OCI-LY1 (cell line): Measurements from ENCODE around the gene NTHL1.

Experiments used
- EZH2 ChIP-seq: fragments of 200-600 bp; sonication (generic), shearing (Covaris generic); IDR thresholded peaks from 2 replicates; pipeline ENCODE4 v1.8.0; 2017; ENCODE audit warnings: borderline replicate concordance, mixed run types, mild to moderate bottlenecking, antibody characterized with exemption, low read length, moderate library complexity, mixed read lengths
- TF ChIP-seq, protein P1 (sequence below): fragments of 200-600 bp; sonication (generic), shearing (Covaris generic); IDR thresholded peaks from 2 replicates; pipeline ENCODE4 v1.5.1; 2017; ENCODE audit warnings: mild to moderate bottlenecking, antibody characterized with exemption, low read length, moderate library complexity, mixed read lengths

DNA sequence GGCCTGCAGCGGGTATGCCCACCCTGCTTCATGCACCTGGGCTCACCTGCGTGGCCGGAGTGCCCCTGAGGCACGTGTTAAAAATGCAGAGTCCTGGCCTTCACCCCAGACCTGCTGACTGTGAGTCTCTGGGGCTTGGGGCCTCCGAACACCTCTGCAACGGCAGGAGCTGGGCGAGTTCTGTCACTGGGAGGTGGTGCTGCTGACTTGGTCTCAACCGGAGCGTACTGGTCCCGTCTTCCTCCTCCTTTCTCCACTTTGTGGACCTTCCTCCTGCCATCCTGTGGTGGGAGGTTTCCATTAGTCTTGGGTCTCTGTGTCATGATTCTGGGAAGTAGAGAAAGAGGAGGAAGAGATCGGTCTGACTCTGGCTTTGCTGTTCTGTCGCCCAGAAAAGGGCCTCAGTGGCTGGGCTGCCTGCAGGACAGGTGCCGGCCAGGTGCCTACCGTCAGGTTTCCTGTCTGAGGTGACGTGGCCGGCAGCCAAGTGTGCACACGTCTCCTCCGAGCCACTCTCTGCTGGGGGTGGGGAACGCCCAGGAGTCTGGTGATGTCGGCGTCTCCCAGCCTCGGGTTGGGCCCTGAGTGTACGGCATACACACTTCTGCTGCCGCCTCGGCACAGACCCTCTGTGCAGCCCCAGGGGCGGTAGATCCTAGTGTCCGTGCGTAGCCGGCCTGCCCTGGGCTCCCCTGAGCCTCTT lies 7.1 kb upstream of the NTHL1 start:
- TF ChIP-seq, protein P1, sequence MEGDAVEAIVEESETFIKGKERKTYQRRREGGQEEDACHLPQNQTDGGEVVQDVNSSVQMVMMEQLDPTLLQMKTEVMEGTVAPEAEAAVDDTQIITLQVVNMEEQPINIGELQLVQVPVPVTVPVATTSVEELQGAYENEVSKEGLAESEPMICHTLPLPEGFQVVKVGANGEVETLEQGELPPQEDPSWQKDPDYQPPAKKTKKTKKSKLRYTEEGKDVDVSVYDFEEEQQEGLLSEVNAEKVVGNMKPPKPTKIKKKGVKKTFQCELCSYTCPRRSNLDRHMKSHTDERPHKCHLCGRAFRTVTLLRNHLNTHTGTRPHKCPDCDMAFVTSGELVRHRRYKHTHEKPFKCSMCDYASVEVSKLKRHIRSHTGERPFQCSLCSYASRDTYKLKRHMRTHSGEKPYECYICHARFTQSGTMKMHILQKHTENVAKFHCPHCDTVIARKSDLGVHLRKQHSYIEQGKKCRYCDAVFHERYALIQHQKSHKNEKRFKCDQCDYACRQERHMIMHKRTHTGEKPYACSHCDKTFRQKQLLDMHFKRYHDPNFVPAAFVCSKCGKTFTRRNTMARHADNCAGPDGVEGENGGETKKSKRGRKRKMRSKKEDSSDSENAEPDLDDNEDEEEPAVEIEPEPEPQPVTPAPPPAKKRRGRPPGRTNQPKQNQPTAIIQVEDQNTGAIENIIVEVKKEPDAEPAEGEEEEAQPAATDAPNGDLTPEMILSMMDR = no peak
- TF ChIP-seq EZH2 = no peak
